ENCODE measurements around the gene XAF1.

- no peak for TF ChIP-seq EZH2 (optimal IDR thresholded peaks at IDR 0.05; ENCODE audit: low read depth, low read length)
- TF ChIP-seq CTCF (IDR thresholded peaks at IDR 0.05; ENCODE audit: low read length), result no peak
- TF ChIP-seq EZH2phosphoT487 (IDR thresholded peaks at IDR 0.05; ENCODE audit: low read length), result no peak
Measured at GRCh38 chr17:6812295-6812694, 56.4 kb downstream of the XAF1 start.

Measured in MM.1S (cell line).